ENCODE results near the gene DCDC2C. TPM values are rescaled to one million over a fixed set of nuclear protein-coding genes. Genes with fewer than 3 reads are reported as not detected.

The DCDC2C gene
- total RNA-seq, 1 experiment from 2014 or later = not detected

DNA sequence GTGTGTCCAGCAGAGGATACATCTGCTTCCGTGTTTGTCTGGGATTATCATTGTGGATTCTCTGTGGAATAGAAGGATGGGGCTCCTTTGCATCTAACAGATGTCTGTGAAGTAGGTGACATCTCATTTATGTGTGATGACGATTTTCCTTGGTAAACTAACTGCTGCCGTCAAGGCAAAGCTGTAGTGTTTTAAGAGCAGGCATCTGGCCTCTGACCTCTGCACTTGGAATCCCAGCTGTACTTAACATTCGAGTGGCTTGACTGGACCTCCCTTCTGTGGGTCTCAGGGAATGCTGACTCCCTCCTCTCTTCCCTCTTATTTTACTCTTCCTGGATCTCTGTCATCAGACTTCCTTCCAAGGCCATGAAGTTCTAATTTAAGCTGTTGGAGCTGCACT, 56.4 kb downstream of the DCDC2C start:
- no peaks in the 10 kb centered on the region for H3K4me1 ChIP-seq (ENCODE audit: insufficient read depth, low read length)
- TF ChIP-seq, protein P1, sequence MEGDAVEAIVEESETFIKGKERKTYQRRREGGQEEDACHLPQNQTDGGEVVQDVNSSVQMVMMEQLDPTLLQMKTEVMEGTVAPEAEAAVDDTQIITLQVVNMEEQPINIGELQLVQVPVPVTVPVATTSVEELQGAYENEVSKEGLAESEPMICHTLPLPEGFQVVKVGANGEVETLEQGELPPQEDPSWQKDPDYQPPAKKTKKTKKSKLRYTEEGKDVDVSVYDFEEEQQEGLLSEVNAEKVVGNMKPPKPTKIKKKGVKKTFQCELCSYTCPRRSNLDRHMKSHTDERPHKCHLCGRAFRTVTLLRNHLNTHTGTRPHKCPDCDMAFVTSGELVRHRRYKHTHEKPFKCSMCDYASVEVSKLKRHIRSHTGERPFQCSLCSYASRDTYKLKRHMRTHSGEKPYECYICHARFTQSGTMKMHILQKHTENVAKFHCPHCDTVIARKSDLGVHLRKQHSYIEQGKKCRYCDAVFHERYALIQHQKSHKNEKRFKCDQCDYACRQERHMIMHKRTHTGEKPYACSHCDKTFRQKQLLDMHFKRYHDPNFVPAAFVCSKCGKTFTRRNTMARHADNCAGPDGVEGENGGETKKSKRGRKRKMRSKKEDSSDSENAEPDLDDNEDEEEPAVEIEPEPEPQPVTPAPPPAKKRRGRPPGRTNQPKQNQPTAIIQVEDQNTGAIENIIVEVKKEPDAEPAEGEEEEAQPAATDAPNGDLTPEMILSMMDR (conservative IDR thresholded peaks at IDR 0.05; ENCODE audit: low read depth, low read length) = no peak
- no peak for TF ChIP-seq EZH2 (IDR thresholded peaks at IDR 0.05; ENCODE audit: low read length, unreplicated experiment)
- no peak for TF ChIP-seq EZH2phosphoT487 (IDR thresholded peaks at IDR 0.05; ENCODE audit: borderline replicate concordance, low read length)
- H3K27me3 ChIP-seq (ENCODE audit: low read length) = peaks cover 58% of the 10 kb centered on the region; the same call in 1 of the 2 replicates
- H3K27ac ChIP-seq (ENCODE audit: low read length) = no peak overlapping the region
- intact Hi-C loops (cut with micrococcal nuclease) = no loop called here
- ATAC-seq (no peak), DNase-seq (no peak)
- no peaks in the 10 kb centered on the region for H3K79me2 ChIP-seq (ENCODE audit: low read length)
- H3K4me2 ChIP-seq (ENCODE audit: low read length) = no peak overlapping the region
- BruUV-seq (replicated peaks) = no TSS peak
- H3K9me3 ChIP-seq (ENCODE audit: low read length) = no peaks in the 10 kb centered on the region
- H3K9ac ChIP-seq (ENCODE audit: low read length) = no peak overlapping the region
- no peaks in the 10 kb centered on the region for H3K36me3 ChIP-seq (ENCODE audit: low read depth, low read length)
- no peak overlapping the region for H3K4me3 ChIP-seq (ENCODE audit: low read length)
- H3F3A ChIP-seq (ENCODE audit: low read length, unreplicated experiment) = no peaks in the 10 kb centered on the region
- POLR2A ChIA-PET (ENCODE audit: unreplicated experiment) = interaction anchor here (0.6 kb wide), 1 partner anchor 12 kb away, joined by 4 read pairs; no protein-coding TSS in a partner anchor
- CTCF ChIA-PET = no interaction called here
- no peak overlapping the region for H2AFZ ChIP-seq (ENCODE audit: low read length)
- no peaks in the 10 kb centered on the region for H3K9me2 ChIP-seq (replicated peaks; ENCODE audit: low read length)
- H4K20me1 ChIP-seq (ENCODE audit: low read length) = no peaks in the 10 kb centered on the region

DNA sequence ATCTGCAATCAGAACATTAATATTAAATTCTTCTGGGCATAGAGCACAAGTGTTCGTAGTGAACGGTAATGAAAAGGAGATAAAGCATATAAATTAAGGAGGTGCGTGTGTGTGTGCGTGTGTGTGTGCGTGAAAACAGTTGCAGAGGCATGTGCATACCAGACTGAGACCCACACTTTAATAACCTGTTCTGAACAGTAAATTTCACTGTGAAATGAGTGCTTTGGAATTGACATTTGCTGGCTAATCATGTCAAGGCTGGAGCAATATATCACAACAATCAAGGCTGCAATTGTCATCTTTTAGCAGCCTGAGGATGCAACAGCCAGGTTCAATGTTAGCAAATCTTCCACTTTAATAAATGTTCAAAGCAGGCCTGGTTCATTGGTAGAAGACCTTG, 57.9 kb downstream of the DCDC2C start:
- Histone ChIP-seq H3K79me2 (ENCODE audit: low read length) (no peaks in the 10 kb centered on the region), H3K4me2 (ENCODE audit: low read length) (no peak overlapping the region), H3K9me3 (ENCODE audit: low read length) (no peaks in the 10 kb centered on the region; the same call in 1 of the 2 replicates), H3K9ac (ENCODE audit: low read length) (no peak overlapping the region), H3K36me3 (ENCODE audit: low read depth, low read length) (no peaks in the 10 kb centered on the region), H2AFZ (ENCODE audit: low read length) (no peak overlapping the region), H3K27ac (ENCODE audit: low read length) (no peak overlapping the region), H3F3A (ENCODE audit: low read length, unreplicated experiment) (no peaks in the 10 kb centered on the region), H3K4me3 (ENCODE audit: low read length) (no peak overlapping the region), H3K27me3 (ENCODE audit: low read length) (peaks cover 72% of the 10 kb centered on the region), H3K9me2 (replicated peaks; ENCODE audit: low read length) (no peaks in the 10 kb centered on the region), H3K4me1 (ENCODE audit: insufficient read depth, low read length) (no peaks in the 10 kb centered on the region), H4K20me1 (ENCODE audit: low read length) (no peaks in the 10 kb centered on the region)
- CTCF ChIA-PET = no interaction called here
- BruUV-seq (replicated peaks) = no TSS peak
- DNase-seq = no peak
- intact Hi-C loops (cut with micrococcal nuclease) = no loop called here
- no peak for ATAC-seq
- TF ChIP-seq EZH2phosphoT487 (IDR thresholded peaks at IDR 0.05; ENCODE audit: borderline replicate concordance, low read length) = no peak
- TF ChIP-seq EZH2 (IDR thresholded peaks at IDR 0.05; ENCODE audit: low read length, unreplicated experiment) = no peak
- TF ChIP-seq, protein P1 (conservative IDR thresholded peaks at IDR 0.05; ENCODE audit: low read depth, low read length) = no peak
- POLR2A ChIA-PET (ENCODE audit: unreplicated experiment) = no interaction called here

DNA sequence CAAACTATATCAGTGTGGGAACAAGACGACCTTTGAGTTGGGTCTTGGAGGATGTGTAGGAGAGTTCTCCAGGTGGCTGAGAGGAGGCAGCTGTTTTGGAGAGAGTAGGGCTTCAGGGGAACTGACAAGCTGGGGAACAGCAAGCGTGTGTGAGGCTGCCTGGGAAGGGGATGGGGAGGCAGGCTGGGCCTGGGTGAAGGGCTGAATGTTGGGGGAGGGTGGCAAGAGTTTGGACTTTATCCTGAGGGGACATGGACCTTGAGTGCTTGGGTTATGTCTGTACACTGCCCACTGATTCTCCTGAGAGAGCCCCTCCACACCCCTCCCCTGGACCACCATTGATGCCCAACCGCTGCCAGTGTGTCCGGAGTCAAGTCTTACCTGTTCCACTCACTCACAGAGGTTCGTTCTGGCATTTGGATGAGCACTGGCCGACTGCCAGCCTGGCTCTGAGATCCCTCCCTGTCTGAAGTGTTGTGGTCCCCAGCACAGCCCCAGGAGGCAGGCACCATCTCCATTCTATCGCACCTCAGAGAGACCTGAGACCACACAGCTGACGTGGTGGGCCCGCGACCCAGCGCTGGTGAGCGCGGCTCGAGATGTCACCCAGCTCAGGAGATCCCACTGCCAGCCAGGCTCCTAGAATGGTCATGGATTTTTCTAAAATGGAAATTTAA, 59.5 kb downstream of the DCDC2C start:
- Histone ChIP-seq H3K36me3 (ENCODE audit: low read depth, low read length) (no peaks in the 10 kb centered on the region), H3K27ac (ENCODE audit: low read length) (no peak overlapping the region), H3K9me3 (ENCODE audit: low read length) (no peaks in the 10 kb centered on the region; the same call in 1 of the 2 replicates), H3K9ac (ENCODE audit: low read length) (no peak overlapping the region), H3K4me1 (ENCODE audit: insufficient read depth, low read length) (no peaks in the 10 kb centered on the region), H3K4me2 (ENCODE audit: low read length) (no peak overlapping the region), H3K4me3 (ENCODE audit: low read length) (no peak overlapping the region), H3K9me2 (replicated peaks; ENCODE audit: low read length) (no peaks in the 10 kb centered on the region), H3K27me3 (ENCODE audit: low read length) (peaks cover 72% of the 10 kb centered on the region), H2AFZ (ENCODE audit: low read length) (no peak overlapping the region), H4K20me1 (ENCODE audit: low read length) (no peaks in the 10 kb centered on the region), H3K79me2 (ENCODE audit: low read length) (no peaks in the 10 kb centered on the region), H3F3A (ENCODE audit: low read length, unreplicated experiment) (no peaks in the 10 kb centered on the region)
- no peak for DNase-seq
- TF ChIP-seq EZH2phosphoT487 (IDR thresholded peaks at IDR 0.05; ENCODE audit: borderline replicate concordance, low read length) (no peak), EZH2 (IDR thresholded peaks at IDR 0.05; ENCODE audit: low read length, unreplicated experiment) (no peak)
- TF ChIP-seq, protein P1 (conservative IDR thresholded peaks at IDR 0.05; ENCODE audit: low read depth, low read length) = no peak
- POLR2A ChIA-PET (ENCODE audit: unreplicated experiment) = no interaction called here
- no peak for ATAC-seq
- CTCF ChIA-PET = no interaction called here
- no TSS peak for BruUV-seq (replicated peaks)
- intact Hi-C loops (cut with micrococcal nuclease) = no loop called here
